ENCODE measurements around the gene MCF2L2.

DNA sequence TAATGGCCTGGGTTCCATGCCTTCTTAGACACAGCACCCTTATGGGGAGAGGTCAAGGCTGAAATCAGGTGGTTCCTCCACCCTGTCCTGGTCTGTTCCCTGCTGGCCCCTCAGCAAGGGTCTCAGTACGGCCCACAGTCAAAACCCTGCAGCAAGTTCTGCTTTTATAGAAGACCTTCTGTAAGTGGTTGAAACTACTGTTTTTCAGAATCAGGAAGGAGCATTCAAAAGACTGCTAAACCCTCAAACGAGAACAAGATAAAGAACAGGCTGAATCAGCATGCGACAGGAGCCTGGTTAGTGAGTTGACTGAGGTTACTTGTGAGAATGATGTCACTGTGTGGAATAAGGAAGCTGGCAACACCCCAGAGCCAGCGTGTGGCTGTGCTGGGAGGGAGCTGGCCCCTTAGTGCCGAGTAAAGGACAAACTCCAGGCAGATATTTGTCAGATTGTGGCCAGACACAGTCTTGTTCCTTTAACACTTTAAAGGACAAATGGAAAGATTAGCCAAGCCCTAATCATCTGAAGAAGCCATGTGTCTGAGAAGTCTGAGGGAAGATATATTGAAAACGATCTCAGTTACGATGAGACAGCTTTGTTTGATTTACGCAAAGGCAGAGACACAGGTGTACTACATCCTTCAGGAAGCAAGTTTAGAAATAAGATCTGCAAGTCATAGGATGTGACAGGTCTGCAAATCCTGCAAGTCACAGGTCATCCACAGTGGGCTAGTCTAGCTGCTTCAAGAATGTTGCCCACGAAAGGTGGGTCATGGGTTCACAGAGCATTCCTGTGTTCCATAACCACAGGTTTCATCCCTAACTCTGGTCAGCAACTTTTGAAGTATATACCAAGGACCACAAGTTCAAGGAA is 121.4 kb downstream of the MCF2L2 start:
- TF ChIP-seq JUNB (CRISPR knock-in tag; IDR thresholded peaks at IDR 0.05; ENCODE audit: borderline replicate concordance) (no peak), TOE1 (CRISPR knock-in tag; IDR thresholded peaks at IDR 0.05) (no peak), ZNF335 (CRISPR knock-in tag; IDR thresholded peaks at IDR 0.05) (no peak), LCORL (IDR thresholded peaks at IDR 0.05) (no peak), LCORL (CRISPR knock-in tag; IDR thresholded peaks at IDR 0.05) (no peak), POLR2A (IDR thresholded peaks at IDR 0.05; ENCODE audit: insufficient read depth in 1 of 2, low read depth in 2 of 2, low read length in 2 of 2) (no peak), HMG20B (CRISPR knock-in tag; conservative IDR thresholded peaks at IDR 0.05) (no peak)
- TF ChIP-seq, protein P1, sequence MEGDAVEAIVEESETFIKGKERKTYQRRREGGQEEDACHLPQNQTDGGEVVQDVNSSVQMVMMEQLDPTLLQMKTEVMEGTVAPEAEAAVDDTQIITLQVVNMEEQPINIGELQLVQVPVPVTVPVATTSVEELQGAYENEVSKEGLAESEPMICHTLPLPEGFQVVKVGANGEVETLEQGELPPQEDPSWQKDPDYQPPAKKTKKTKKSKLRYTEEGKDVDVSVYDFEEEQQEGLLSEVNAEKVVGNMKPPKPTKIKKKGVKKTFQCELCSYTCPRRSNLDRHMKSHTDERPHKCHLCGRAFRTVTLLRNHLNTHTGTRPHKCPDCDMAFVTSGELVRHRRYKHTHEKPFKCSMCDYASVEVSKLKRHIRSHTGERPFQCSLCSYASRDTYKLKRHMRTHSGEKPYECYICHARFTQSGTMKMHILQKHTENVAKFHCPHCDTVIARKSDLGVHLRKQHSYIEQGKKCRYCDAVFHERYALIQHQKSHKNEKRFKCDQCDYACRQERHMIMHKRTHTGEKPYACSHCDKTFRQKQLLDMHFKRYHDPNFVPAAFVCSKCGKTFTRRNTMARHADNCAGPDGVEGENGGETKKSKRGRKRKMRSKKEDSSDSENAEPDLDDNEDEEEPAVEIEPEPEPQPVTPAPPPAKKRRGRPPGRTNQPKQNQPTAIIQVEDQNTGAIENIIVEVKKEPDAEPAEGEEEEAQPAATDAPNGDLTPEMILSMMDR (CRISPR knock-in tag; IDR thresholded peaks at IDR 0.05) = no peak
- TF ChIP-seq, protein P2, sequence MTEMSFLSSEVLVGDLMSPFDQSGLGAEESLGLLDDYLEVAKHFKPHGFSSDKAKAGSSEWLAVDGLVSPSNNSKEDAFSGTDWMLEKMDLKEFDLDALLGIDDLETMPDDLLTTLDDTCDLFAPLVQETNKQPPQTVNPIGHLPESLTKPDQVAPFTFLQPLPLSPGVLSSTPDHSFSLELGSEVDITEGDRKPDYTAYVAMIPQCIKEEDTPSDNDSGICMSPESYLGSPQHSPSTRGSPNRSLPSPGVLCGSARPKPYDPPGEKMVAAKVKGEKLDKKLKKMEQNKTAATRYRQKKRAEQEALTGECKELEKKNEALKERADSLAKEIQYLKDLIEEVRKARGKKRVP (CRISPR knock-in tag; IDR thresholded peaks at IDR 0.05) = no peak
- TF ChIP-seq, protein P3, sequence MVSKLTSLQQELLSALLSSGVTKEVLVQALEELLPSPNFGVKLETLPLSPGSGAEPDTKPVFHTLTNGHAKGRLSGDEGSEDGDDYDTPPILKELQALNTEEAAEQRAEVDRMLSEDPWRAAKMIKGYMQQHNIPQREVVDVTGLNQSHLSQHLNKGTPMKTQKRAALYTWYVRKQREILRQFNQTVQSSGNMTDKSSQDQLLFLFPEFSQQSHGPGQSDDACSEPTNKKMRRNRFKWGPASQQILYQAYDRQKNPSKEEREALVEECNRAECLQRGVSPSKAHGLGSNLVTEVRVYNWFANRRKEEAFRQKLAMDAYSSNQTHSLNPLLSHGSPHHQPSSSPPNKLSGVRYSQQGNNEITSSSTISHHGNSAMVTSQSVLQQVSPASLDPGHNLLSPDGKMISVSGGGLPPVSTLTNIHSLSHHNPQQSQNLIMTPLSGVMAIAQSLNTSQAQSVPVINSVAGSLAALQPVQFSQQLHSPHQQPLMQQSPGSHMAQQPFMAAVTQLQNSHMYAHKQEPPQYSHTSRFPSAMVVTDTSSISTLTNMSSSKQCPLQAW (CRISPR knock-in tag; IDR thresholded peaks at IDR 0.05) = no peak
- TF ChIP-seq, protein P4, sequence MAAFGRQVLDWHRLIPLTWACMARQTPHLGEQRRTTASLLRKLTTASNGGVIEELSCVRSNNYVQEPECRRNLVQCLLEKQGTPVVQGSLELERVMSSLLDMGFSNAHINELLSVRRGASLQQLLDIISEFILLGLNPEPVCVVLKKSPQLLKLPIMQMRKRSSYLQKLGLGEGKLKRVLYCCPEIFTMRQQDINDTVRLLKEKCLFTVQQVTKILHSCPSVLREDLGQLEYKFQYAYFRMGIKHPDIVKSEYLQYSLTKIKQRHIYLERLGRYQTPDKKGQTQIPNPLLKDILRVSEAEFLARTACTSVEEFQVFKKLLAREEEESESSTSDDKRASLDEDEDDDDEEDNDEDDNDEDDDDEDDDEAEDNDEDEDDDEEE (CRISPR knock-in tag; IDR thresholded peaks at IDR 0.05) = no peak
- TF ChIP-seq, protein P5, sequence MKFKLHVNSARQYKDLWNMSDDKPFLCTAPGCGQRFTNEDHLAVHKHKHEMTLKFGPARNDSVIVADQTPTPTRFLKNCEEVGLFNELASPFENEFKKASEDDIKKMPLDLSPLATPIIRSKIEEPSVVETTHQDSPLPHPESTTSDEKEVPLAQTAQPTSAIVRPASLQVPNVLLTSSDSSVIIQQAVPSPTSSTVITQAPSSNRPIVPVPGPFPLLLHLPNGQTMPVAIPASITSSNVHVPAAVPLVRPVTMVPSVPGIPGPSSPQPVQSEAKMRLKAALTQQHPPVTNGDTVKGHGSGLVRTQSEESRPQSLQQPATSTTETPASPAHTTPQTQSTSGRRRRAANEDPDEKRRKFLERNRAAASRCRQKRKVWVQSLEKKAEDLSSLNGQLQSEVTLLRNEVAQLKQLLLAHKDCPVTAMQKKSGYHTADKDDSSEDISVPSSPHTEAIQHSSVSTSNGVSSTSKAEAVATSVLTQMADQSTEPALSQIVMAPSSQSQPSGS (CRISPR knock-in tag; IDR thresholded peaks at IDR 0.05) = no peak
- TF ChIP-seq, protein P6, sequence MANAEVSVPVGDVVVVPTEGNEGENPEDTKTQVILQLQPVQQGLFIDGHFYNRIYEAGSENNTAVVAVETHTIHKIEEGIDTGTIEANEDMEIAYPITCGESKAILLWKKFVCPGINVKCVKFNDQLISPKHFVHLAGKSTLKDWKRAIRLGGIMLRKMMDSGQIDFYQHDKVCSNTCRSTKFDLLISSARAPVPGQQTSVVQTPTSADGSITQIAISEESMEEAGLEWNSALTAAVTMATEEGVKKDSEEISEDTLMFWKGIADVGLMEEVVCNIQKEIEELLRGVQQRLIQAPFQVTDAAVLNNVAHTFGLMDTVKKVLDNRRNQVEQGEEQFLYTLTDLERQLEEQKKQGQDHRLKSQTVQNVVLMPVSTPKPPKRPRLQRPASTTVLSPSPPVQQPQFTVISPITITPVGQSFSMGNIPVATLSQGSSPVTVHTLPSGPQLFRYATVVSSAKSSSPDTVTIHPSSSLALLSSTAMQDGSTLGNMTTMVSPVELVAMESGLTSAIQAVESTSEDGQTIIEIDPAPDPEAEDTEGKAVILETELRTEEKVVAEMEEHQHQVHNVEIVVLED (CRISPR knock-in tag; IDR thresholded peaks at IDR 0.05; ENCODE audit: borderline replicate concordance) = no peak

Measured in HepG2 (cell line).